Germinal center (tissue), 1 donor: ENCODE data around the gene VSTM2B.

ENCODE experiments used
- DNase-seq: peaks from one replicate; pipeline ENCODE4 v3.0.0; 2012; ENCODE audit warnings: mixed read lengths, low spot score

VSTM2B gene

DNA sequence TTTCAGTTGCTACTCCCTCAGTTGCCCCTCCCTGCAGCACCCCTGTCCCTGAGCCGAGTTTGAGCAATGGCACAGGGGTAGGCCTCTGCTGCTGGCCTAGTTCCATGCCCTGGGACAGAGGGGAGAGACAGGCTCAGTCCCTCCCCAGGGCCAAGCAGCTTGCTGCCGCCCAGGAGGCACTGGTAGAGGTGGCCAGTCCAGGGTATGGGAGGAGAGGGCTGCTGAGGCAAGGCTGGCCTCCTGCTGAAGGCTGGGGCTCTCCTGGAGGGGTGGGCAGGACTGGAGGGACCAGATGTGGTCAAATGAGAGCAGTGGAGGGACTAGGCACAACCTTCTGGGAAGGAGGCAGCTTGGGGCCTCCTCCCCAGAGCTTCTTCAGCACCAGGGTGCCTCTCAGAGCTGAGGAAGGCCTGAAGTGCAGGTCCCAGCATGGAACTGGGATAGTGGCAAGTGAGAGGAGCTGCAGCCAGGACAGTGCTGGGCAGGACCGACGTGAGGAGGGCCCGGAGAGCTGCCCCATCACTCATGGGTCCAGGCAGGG lies 29.8 kb upstream of the VSTM2B start:
- DNase-seq = no peak

DNA sequence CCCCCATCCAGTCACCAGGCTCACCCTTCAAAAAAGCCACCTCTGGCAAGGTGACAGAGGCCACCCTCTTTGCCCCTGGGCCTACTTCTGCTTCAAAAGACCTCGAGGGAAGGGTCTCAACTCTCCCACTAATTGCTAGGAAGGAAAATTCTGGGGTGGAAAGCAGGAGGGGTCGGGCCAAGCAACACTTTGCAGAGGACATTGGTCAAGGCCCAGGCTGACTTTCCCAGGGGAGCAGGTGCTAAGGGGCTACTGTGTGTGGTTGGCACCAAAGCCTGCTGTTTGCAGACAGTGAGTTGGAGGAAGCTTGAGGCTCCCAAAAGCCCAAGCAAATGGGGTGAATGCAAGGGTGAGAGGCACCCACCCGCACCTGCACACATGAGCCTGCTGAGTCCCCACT lies 28.6 kb upstream of the VSTM2B start:
- no peak for DNase-seq

GRCh38 chr19:29497686-29498436 lies 27.9 kb upstream of the VSTM2B start:
- no peak for DNase-seq

GRCh38 chr19:29499261-29499920 lies 26.4 kb upstream of the VSTM2B start:
- DNase-seq = no peak

DNA sequence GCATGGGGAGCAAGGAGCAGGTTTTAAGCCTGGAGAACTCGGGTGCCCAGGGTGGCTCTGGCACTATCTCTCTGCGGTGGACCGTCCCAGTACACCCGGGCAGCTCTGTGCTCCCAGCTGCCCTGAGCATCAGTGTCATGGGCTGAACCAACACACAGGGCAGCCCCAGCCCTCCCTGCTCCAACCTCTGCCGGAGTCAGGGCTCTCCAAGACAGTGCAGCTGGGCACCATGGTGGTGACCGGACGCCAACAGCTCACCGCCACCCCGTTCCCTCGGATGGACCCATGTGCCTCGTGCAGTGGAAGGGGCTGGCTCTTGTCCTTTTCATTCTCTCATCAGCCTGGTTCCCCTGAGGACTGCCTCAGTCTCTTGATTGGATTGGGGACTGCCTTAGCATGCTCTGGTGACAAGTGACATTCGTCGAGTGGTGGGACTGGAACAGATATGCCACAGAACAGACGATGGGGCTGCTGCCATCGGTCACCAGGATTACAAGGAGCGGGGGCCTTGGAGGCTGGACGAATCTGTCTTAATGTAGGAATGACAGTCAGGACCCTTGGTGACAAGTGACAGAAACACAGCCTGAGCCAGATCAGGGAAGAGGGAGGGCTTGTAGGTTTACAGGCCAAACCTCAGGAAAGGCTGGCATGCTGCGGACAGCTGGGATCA lies 25.7 kb upstream of the VSTM2B start:
- DNase-seq = no peak

DNA sequence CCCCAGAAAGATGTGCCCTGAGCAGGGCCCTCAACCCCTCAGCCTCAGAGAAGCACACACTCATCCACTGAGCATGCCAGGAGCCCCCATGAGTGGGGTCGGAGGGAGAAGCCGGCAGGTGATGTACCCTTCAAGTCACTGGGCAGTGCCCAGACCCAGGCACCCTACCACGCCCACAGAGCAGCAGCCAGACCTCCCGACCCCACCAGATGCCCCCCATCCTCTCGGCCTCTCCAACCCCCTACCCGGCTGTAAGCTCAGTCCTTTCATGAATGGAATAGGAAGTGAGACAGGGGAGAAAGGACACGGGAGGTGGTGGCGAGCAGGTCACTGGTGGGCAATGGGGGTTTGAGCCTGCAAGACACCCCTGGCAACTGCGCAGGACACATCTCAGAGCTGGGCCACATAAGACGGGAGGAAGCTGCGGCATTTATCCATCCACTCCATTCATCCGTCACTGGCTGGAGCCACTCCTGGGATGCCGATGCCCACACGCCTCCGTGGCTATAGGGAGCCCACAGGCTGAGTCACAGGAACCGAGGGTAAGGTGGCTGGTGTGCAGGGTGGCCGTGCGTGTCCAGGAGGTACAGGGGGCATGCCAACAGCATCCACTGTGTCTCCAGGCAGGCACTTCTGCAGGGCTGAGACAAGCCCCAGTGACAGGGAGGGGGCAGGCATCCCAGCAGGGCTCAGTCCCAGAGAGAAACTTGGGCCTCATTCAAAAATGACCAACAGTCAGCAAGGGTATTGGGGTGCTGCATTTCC lies 23.8 kb upstream of the VSTM2B start:
- no peak for DNase-seq

- no peak for DNase-seq
Observed at GRCh38 chr19:29502581-29502850, 23.3 kb upstream of the VSTM2B start.

GRCh38 chr19:29503140-29503758 lies 22.5 kb upstream of the VSTM2B start:
- no peak for DNase-seq

DNA sequence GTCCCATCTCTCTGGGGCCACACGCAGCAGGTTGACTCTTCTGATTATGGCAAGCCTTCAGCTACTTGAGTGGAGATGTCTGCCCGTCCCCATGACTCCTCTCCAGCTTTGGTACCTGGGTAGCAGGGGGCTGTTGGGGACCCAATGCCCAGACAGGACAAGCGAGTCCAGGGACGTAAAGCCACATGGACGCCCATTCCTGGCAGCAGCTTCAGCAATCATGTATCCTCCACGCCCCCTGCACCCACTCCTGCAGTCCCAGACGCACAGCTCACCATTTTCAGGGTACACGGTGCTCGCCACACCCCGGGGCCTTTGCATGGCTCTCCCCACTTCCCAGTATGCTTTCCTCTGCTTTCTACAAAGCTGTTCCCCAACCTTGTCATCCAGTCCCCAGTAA lies 22.0 kb upstream of the VSTM2B start:
- no peak for DNase-seq

GRCh38 chr19:29504454-29504853 lies 21.3 kb upstream of the VSTM2B start:
- no peak for DNase-seq

DNA sequence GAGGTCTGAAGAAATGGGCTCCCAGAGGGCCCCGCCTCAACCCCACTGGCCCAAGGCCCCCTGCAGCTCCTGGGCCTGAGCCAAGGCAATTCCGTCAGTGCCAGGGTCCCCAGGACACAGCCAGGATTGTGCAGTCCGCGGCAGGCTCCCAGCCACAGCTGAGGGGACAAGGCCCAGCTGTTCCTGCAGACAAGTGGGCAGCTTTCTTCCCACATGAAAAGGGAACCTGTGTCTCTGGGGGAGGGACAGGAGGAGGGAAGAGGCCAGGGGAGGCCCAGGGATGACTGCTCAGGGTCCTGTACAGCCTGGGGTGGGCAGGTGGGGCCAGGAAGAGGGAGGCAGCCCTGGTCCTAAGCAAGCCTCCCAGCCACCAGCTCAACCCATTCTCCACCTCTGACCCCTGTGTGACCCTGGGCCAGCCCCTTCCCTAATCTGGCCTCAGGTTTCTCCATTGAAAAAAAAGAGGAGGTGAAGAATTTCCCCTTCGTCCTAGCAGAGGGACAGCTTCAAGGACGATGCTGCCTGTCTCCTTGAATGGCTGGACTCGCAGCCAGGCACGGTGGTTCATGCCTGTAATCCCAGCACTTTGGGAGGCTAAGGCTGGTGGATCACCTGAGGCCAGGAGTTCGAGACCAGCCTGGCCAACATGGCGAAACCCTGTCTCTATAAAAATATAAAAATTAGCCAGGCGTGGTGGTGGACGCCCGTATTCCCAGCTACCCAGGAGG lies 20.5 kb upstream of the VSTM2B start:
- DNase-seq = no peak

GRCh38 chr19:29506619-29506911 lies 19.2 kb upstream of the VSTM2B start:
- no peak for DNase-seq

GRCh38 chr19:29507081-29507860 lies 18.5 kb upstream of the VSTM2B start:
- DNase-seq = no peak

- no peak for DNase-seq
Observed at GRCh38 chr19:29508181-29508580, 17.6 kb upstream of the VSTM2B start.

GRCh38 chr19:29509456-29509855 lies 16.3 kb upstream of the VSTM2B start:
- no peak for DNase-seq

DNA sequence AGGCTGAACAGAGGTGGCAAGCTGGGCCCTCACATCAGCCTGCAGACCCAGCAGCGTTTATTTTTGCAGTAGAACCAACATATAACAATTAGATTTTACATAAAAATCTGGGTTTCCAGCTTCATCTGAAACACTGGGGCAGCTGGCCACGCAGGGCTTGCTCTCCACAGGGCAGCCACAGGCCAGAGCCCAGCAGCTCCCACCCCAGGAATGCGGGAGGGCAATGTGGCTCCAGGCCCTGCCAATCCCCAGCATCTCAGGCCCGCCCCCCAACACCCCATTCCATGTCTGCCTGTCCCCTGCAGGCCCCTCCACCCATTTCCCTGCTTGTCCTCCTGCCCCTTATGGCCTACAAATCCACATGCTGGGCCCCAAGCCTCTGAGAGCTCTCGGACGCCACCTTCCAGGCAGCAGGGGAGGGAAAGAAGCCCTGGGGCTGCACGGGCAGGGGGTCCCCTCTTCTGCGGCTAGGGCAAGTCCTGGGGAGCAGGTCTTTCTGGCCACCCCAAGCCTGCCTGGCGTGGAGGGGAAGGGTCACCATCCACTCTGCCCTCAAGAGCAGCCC lies 15.0 kb upstream of the VSTM2B start:
- DNase-seq = no peak

- DNase-seq = no peak
Observed at GRCh38 chr19:29511768-29512167, 14.0 kb upstream of the VSTM2B start.

- DNase-seq = no peak
Observed at GRCh38 chr19:29512748-29513147, 13.0 kb upstream of the VSTM2B start.

- no peak for DNase-seq
Observed at GRCh38 chr19:29514525-29515232, 11.1 kb upstream of the VSTM2B start.

DNA sequence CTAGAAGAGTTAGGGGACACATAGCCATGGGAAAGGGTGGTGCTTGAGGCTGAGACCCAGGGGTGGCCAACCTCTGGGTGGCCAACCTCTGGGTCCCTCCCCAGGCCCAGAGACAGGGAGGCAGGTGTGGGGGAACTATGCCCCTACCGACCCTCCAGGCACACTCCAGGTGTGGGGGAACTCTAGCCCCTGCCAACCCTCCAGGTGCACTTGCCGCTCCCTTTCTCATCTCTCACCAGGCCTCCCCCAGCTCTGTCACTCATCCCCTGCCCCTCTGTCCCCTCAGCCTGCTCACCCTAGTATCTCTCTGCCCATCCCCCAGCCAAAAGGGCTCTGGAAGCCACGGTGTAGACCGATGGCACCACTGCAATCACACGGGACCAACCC lies 10.6 kb upstream of the VSTM2B start:
- no peak for DNase-seq
